ENCODE data around the gene PLEKHA1.

Gene PLEKHA1

DNA sequence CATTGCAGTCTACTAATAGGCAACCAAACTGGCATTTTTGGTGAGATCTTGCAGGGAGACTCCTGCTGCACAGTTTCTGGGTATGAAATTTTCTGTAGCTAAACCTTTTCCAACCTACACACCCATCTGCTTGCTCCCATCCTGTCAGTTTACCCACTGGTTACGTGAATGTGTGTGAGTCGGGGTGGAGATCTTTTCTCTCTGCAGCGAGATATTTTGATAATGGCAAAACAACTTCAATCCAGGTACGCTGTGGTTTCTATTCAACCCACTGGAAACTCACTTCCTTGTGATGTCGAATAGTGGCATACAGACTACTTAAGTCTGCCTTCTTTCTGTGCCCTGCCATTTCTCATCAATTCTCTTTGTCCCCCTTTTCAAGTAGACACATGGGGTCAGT is 4.5 kb downstream of the PLEKHA1 start:
- no peak for DNase-seq (ENCODE audit: low spot score)

DNA sequence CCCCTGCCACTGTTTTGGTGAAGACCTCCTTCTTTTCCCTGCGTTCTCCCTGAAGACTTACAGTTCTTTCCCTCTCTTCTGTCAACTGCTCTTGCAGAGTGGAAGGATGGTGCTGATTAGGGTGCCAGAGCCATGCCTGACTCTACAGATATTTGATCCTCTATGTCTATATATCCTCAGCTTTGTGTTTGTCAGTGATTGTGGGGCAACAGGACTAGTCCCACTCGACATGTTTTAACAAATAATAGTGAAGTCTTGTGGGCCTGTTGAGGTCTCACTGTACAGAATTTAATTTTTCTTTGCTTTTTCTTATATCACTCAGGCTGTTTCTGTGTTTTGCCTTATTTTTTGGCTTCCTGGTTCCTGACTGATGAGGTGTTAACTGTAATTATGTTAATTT is 5.0 kb downstream of the PLEKHA1 start:
- DNase-seq (ENCODE audit: low spot score) = no peak

DNA sequence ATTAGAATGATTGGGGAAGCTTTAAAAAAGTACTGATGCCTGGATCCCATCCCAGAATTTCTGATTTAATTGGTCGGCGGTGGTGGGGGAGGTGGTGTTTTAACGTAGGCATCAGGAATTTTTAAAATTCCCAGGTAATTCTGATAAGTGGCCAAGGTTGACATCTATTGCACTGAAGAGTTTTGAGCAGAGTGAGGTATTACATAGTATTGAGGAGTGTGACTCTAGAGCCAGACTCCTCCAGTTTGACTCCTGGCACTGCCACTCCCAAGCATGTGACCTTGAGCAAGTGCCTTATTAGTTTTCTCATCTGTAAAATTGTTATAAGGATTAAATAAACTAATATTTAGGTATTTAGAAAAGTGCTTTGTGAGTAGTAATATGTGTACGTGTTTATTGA is 6.2 kb downstream of the PLEKHA1 start:
- DNase-seq (ENCODE audit: low spot score) = no peak

DNA sequence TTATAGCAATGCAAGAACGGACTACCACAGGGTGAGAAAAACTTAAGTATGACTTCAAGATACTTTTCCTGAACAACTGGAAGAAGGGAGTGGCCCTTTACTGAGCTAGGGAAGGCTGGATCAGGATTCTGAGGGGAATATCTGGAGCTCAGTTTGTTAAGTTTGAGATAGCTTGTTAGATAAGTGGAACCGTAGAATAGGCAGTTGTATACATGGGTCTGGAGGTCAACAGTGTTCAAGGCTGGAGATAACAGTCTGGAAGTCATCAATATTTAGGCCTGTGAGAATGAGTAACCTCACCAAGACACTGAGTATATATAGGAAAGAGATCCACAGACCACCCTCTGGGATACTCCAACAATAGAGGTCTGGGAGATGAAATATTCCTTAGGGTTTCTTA is 7.2 kb downstream of the PLEKHA1 start:
- no peak for DNase-seq (ENCODE audit: low spot score)

DNA sequence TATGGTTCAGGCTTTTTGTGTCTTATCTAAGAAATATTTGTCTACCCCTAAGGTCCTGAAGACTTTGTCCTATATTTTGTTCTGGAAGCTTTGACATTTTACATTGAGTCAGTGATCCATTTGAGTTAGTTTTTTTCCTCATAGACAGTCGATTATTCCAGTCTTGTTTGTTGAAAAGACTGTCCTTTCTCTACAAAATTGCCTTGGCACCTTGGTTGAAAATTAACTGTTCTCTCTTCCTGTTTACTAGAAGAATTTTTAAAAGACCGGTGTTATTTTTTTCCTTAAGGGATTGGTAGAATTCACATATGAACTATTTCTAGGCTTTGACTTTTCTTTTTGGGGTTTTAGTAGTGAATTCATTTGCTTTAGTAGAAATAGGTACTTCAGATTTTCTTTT is 12.0 kb downstream of the PLEKHA1 start:
- DNase-seq (ENCODE audit: low spot score) = no peak

DNA sequence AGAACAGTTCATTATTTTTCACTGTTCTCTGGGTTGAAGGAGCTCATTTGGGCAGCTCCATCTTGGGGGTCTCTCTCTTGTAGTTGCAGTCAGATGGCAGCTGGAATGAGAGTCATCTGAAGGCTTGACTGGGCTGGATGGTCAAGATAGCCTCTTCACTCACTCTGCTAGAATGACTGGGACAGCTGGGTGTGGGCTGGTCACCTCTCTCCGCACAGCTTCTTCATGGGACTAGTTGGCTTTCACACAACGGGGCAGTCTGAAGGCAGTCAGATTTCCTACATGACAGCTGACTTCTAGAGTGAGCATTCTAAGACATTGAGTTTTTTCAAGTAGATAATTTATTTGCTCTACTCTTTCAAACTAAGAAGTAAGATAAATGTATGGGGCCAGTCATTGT is 13.1 kb downstream of the PLEKHA1 start:
- no peak for DNase-seq (ENCODE audit: low spot score)

DNA sequence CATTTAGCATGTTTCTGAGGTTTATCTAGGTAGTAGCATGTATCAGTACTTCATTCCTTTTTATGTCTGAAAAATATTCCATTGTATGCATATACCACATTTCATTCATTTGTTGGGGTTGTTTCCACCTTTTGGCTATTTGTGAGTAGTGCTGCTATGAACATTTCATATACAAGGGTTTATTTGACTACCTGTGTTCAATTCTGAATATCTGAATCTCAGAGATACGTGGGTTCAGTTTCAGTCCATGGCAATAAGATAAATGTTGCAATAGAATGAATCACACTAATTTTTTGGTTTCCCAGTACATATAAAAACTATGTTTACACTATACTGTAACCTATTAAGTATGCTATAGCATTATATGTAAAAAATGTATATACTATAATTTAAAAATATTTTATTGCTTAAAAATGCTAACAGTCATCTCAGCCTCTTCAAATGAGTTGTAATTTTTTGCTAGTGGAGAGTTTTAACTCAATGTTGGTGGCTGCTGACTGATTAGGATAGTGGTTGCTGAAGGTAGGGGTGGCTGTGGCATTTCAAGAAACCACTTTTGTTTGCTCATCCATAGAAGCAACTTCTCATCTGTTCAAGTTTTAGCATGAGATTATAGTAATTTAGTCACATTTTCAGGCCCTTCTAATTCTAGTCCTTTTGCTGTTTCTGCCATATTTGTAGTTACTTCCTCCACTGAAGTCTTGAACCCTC is 13.9 kb downstream of the PLEKHA1 start:
- no peak for DNase-seq (ENCODE audit: low spot score)

DNA sequence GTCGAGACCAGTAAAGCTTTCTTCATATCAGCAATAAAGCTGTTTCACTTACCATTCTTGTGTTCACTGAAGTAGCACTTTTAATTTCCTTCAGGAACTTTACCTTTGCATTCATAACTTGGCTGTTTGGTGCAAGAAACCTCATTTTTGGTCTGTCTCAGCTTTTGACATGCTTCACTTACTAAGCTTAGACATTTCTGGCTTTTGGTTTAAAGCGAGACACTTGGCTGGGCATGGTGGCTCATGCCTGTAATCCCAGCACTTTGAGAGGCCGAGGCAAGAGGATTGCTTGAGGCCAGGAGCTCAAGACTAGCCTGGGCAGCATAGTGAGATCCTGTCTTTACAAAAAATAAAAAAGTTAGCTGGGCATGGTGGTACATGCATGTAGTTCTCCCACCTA is 15.8 kb downstream of the PLEKHA1 start:
- no peak for DNase-seq (ENCODE audit: low spot score)

DNA sequence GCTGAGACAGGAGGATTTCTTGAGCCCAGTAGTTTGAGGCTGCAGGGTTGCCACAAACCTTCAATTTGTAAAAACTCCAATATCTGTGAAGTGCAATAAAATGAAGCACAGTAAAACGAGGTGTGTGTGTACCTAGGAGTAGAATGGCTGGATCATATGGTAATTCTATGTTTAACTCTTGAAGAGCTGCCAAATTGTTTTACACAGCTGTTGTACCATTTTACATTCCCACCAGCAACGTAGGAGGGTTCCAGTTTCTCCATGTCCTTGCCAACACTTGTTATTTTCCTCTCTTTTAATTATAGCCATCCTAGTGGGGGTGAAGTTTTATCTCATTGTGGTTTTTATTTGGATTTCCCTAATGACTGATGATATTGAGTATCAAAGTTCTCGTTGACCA is 16.2 kb downstream of the PLEKHA1 start:
- DNase-seq (ENCODE audit: low spot score) = no peak

DNA sequence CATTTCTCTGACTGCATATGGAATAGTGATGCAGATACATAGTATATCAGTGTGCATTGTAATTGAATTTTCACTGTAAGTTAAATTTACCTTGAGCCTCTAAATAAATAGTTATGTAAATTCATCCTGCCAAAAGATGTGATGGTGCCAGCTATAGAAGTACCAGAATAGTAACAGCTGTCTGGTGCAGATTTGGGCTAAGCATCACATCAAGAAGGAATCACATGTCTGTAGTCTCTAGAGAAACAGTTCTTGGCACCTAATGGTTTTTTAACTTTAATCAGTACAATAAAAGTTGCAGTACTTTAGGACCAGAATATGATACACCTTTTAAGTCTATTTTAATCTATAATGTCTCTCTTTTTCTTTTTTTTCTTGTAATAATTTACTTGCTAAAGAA is 17.4 kb downstream of the PLEKHA1 start:
- DNase-seq (ENCODE audit: low spot score) = no peak

DNA sequence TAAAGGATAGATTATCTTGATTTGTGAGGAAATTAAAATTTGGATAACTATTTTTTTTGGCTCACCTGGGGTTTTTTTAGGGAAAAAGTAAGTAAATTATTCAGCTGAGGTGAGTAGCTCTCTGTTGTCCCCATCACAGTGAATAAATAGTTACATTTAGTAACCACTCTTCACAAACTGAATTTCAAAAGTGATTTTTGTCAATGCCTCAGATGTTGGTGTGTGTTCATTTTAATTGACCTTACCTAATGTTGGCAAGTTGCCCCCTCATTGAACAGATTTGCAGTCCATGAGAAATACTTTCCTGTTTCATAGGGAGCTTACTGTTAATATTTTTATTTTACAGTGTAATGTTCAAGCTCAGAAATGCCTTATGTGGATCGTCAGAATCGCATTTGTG is 18.3 kb downstream of the PLEKHA1 start:
- DNase-seq (ENCODE audit: low spot score) = no peak

DNA sequence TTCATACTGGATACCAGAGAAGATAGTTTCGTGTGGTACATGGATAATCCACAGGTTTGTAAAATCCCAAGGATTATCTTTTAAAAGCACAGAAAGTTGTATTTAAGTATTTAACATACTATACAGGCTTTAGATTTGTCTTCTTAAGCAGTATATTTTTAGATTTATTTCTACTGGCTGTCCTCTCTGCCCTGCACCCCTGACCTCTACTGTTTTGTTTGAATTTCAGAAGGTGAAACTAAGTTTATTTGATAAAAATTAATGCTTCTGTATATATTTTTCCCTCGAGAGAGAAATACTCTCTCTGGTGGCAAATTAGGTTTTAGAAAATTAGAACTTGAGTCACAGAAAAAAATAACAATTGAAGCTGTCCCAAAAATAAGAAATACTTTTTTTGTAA is 18.8 kb downstream of the PLEKHA1 start:
- DNase-seq (ENCODE audit: low spot score) = no peak

DNA sequence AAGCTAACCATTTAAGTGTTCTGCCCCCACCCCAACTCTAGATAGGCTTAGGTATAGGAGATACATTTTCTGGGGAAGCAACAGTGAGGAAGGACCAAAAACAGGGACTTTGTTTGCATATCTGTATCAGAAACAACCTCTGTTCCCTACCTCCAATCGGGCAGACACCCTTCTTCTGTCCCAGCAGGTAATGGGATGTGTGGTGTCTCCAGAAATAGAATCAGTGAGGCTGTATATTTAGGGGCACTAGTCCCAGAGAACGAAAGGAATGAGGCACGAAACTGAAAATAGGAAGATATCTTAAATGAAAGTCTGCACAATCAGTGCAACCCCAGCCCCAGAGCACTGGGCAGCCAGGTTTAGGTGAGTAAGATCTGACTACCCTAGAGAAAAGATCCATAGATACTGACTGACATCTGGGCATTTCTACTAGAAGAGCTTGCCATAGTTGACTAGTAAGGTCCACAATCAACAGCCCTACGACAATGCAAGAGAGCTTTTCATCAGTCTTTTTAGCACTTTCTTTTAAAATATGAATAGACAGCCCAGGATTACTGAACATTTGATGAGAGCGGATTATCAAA is 28.1 kb downstream of the PLEKHA1 start:
- no peak for DNase-seq (ENCODE audit: low spot score)

DNA sequence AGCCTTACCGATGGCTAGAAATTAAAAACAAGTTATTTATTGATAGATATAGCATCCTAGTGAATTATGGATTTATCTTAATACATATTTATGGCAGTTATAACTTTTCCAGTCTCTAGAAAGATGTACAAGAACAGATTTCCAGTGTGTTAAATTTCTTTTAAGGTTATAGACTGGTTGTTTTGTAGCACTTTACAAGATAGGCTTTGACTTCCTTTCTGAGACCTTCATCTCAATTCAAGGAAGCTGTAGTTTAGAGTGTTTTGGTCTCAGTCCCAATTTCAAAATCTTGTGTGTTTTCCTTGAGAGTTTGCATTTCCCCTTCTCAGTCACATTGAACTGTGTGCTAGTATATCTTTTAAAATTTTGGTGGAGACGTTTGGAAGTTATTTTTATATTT is 30.1 kb downstream of the PLEKHA1 start:
- no peak for DNase-seq (ENCODE audit: low spot score)

DNA sequence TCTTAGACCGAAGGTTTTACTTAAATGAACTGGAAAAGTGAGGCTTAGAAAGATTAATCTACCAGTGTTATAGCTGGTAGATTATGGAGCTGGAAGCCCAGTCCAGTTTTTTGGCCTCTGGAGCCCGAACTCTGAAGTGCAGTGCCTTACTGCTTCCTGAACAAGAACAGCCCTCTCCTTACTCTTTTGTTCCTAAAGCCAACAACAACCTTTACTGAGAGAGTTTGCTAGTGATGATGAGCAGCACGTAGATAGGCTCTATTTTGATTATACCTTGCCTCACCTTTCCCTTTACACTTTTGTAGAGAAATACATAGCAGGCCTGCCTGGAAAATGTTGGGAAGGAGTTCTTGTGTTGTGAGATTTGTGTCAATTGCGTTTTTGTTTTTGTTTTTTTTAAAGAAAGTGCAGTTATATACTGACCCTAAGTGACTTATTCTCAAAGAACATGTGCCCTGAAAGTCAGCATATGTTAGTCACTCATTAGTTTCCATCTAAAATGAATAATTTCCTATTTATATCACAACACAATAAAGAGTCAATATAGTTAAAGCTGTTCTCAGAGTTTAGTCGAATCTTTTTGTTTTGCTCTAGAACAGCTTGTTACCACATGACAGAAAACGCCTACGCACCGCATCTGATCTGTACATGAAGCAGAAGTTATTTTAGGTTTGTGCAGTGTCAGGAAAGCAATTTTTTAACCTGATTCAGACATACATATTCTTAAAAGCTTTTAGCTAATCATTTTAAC is 33.0 kb downstream of the PLEKHA1 start:
- DNase-seq (ENCODE audit: low spot score) = no peak

DNA sequence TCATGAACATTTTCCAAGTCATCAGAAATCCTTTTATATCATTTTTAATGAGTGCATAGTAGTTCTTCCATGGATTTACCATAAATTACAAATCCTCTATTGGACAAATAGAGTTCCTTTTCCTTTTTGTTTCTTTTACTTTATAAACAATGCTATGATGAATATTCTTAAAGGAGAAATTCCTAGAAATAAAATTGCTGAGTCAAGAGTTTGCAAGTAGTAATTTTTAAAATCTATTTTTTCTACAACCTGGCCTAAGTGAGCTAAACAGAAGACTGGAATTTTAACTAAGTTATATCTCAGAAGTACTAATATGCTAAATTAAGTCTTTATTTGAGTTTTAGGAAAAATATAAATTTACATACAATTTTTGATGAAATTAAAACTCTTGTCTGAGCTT is 38.8 kb downstream of the PLEKHA1 start:
- no peak for DNase-seq (ENCODE audit: low spot score)

DNA sequence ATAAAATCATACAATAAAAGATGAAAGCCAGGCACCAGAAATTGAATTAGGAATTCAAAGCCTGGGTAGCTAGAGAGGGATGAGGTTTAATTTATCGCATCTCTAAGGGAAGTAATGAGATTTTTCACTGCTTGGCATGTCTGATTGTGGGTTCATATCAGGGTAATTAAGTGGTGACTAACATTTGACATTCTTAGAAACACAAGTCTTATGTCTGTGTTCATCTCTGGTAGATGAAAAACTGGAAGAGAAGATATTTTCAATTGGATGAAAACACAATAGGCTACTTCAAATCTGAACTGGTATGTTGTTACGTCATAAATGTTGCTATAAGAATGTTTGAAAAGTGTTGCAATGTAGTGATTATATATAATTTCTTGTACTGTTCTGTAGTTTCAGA is 43.2 kb downstream of the PLEKHA1 start:
- no peak for DNase-seq (ENCODE audit: low spot score)

DNA sequence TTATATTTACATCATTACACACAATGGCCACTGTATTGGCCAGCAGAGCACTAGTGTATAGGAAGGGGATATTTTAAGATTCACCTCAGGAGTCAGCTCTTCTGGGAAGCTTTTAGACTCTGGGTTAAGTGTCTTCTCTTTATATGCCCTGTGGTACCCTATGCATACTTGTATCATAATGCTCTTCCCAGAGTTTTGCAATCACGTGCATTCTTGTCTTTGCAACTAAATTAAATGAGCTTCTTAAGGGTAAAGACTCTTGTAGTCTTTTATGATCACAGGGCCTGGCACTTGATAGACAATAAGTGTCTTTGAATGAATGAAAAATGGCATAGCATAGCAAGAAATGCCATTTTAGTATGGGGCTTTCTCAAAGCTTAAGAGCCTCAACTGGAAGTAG is 44.5 kb downstream of the PLEKHA1 start:
- DNase-seq (ENCODE audit: low spot score) = no peak

DNA sequence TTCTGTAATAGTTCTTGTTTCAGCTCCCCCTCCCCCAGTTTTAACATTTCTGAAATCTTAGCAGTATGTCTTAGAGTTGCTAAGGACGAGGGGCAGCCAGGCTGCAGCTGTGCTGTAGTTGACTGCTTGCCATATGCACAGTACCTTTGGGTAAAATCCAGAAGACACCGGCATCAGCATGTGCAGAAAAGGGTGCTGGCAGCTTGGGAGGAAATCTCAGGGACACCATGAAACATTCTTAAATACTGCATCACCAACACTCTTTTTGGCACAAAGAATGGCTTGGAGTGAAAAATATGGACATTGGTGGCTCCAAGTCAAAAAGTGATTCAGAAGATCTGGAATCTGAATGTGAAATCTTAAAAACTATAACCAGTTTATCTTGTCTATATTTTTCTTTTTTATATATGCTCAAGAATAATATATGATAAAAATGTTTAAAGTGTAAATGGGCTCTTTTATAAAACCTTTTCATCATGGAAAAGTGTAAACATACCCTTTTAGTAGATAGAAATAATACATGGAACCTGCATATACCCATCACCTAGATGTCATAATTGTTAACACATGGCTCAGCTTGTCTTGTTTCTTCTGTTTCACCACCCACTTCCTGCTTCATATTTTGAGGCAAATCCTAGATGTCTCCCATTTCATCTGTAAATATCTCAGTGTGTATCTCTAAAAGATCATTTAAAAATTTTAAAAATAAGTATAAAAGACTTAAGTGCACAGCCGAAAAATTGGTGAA is 45.5 kb downstream of the PLEKHA1 start:
- no peak for DNase-seq (ENCODE audit: low spot score)

DNA sequence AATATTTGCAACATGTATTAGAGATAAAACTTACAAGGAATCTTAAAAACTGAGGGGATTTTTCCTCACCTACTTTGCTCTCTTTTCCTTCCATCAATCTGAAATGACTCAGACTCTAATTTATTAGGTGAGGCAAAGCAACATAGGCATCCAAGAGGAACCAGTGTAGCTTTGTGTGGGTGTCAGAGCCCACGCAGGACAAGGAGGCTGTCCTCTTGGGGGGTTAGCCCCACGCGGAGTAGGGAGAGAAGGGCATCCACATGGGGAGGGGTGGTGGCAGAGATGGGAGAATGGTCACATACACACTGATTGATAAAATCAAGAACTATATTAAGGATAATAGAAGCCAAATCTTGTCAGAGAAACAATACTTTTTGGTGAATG is 46.1 kb downstream of the PLEKHA1 start:
- DNase-seq (ENCODE audit: low spot score) = no peak

DNA sequence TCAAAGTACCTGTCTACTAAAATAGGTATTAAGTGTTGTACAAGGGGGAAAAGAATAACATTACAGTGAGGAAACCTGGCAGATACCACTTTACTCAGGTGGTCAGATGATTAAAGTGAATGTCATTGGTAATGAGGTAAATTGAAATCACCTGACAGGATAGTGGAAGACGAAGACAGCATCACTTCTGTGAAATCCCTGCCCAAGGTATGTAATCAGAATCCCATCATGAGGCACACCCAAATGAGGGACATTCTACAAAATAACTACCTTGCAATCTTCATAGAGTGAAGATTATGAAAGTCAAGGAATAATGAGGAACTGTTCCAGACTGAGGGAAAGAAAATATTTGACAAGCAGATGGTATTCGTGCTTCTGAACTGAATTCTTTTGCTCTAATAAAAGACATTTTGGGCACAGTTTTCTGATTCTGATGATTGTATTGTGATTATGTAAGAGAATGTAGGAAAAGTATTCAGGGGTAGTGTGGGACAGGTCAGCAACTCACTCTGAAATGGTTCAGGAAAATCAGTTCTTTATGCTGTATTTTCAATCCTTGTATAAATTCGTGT is 46.6 kb downstream of the PLEKHA1 start:
- no peak for DNase-seq (ENCODE audit: low spot score)

DNA sequence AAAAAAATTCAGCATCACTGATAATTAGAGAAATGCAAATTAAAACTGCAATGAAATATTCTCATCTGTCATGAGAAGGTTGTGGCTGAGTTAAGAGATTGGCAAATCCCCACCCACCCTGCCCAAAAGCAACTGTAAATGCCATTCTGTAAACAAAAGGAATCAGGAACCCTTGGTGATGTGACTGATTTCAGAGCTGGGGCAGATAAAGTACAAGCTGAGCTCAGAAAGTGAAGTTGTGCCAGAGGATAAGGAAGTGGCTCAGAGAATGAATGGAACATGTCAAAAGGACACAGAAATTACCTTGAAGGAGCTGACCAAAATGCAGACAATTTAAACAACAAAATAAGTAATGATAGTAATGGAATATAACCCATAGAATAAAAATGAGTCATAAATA is 47.2 kb downstream of the PLEKHA1 start:
- no peak for DNase-seq (ENCODE audit: low spot score)

All from cerebellar cortex (tissue), 1 donor.